HEK293 (cell line): ENCODE measurements around the gene SEMA4B.

Source experiments
- CTCF ChIA-PET: fragments of 350-600 bp; formaldehyde crosslinking; extraction: SDS; loops from one replicate; lab custom pipeline; 2021; ENCODE audit warnings: antibody characterized with exemption; lab: Yijun Ruan, JAX
- POLR2A ChIA-PET: fragments of 300-600 bp; formaldehyde crosslinking; extraction: SDS; loops from one replicate; lab custom pipeline; 2020; ENCODE audit warnings: antibody characterized with exemption, inconsistent platforms; lab: Yijun Ruan, JAX
- H3K27ac ChIP-seq: fragments of 200-500 bp; sonication (Bioruptor generic); 2 replicates; pipeline ENCODE4 v1.5.1; 2014; ENCODE audit warnings: low read depth, low read length, control low read depth, inconsistent platforms; ENCODE audit errors: extremely low read depth
- H3K36me3 ChIP-seq, 2 experiments: fragments of 200-500 bp in 1 of 2; sonication (Bioruptor generic) in 1 of 2; 1 replicate in 1 of 2; 2 replicates in 1 of 2; pipeline ENCODE4 v1.5.1; 2014 to 2017; ENCODE audit warnings: inconsistent platforms in 2 of 2, low read length in 2 of 2; ENCODE audit not compliant: control insufficient read depth in 2 of 2, insufficient read depth in 1 of 2
- H3K4me1 ChIP-seq: fragments of 200-500 bp; sonication (Bioruptor generic); 2 replicates; pipeline ENCODE4 v1.5.1; 2014; ENCODE audit warnings: mild to moderate bottlenecking, low read length, inconsistent platforms; ENCODE audit not compliant: control insufficient read depth, insufficient read depth
- H3K4me3 ChIP-seq: 2 replicates; pipeline ENCODE4 v1.5.1; 2011; ENCODE audit warnings: low read depth, mild to moderate bottlenecking, control low read depth, low read length, moderate library complexity
- H3K9me3 ChIP-seq: fragments of 200-500 bp; sonication (Bioruptor generic); 2 replicates; pipeline ENCODE4 v1.5.1; 2014; ENCODE audit warnings: low read depth, low read length, inconsistent platforms; ENCODE audit not compliant: control insufficient read depth, insufficient read depth
- GLIS2 ChIP-seq: fragments of 450-650 bp; formaldehyde crosslinking; IDR thresholded peaks from 2 replicates; pipeline ENCODE4 v1.5.1; 2016; ENCODE audit warnings: missing biosample characterization, missing genetic modification characterization
- HOXC10 ChIP-seq: sonication (generic); formaldehyde crosslinking; IDR thresholded peaks from 2 replicates; pipeline ENCODE4 v1.8.1; 2023; ENCODE audit warnings: mild to moderate bottlenecking, missing genetic modification reagents
- SP7 ChIP-seq: fragments of 450-650 bp; formaldehyde crosslinking; IDR thresholded peaks from 2 replicates; pipeline ENCODE4 v1.5.1; 2016; ENCODE audit warnings: missing biosample characterization, missing genetic modification characterization
- TRIM28 ChIP-seq: IDR thresholded peaks from 2 replicates; pipeline ENCODE4 v1.6.1; 2011; ENCODE audit warnings: low read length, control low read depth, borderline replicate concordance
- ZBTB17 ChIP-seq: fragments of 450-650 bp; formaldehyde crosslinking; IDR thresholded peaks from 2 replicates; pipeline ENCODE4 v1.5.1; 2016; ENCODE audit warnings: missing biosample characterization, missing genetic modification characterization
- ZNF202 ChIP-seq: fragments of 450-650 bp; formaldehyde crosslinking; IDR thresholded peaks from 2 replicates; pipeline ENCODE4 v1.5.1; 2016; ENCODE audit warnings: missing biosample characterization, missing genetic modification characterization, borderline replicate concordance
- ZNF514 ChIP-seq: fragments of 450-650 bp; formaldehyde crosslinking; IDR thresholded peaks from 2 replicates; pipeline ENCODE4 v1.5.1; 2016; ENCODE audit warnings: missing biosample characterization, missing genetic modification characterization
- ZNF585B ChIP-seq: fragments of 450-650 bp; formaldehyde crosslinking; IDR thresholded peaks from 2 replicates; pipeline ENCODE4 v1.5.1; 2016; ENCODE audit warnings: missing biosample characterization, missing genetic modification characterization
- ZNF624 ChIP-seq: fragments of 450-650 bp; formaldehyde crosslinking; IDR thresholded peaks from 2 replicates; pipeline ENCODE4 v1.5.1; 2017; ENCODE audit warnings: missing biosample characterization, missing genetic modification characterization
- ZNF747 ChIP-seq: fragments of 450-650 bp; formaldehyde crosslinking; IDR thresholded peaks from 2 replicates; pipeline ENCODE4 v1.5.1; 2016; ENCODE audit warnings: missing biosample characterization, missing genetic modification characterization
- ZNF777 ChIP-seq: fragments of 450-650 bp; formaldehyde crosslinking; IDR thresholded peaks from 2 replicates; pipeline ENCODE4 v1.5.1; 2017; ENCODE audit warnings: missing biosample characterization, missing genetic modification characterization, borderline replicate concordance
- TF ChIP-seq, protein P1 (sequence below): fragments of 450-650 bp; IDR thresholded peaks from 2 replicates; pipeline ENCODE4 v1.5.1; 2018; ENCODE audit warnings: missing biosample characterization, mild to moderate bottlenecking, missing genetic modification characterization
- TF ChIP-seq, protein P2 (sequence below): fragments of 450-650 bp; IDR thresholded peaks from 2 replicates; pipeline ENCODE4 v1.5.1; 2018; ENCODE audit warnings: missing biosample characterization, missing genetic modification characterization
- TF ChIP-seq, protein P3 (sequence below): fragments of 450-650 bp; formaldehyde crosslinking; IDR thresholded peaks from 2 replicates; pipeline ENCODE4 v1.5.1; 2016; ENCODE audit warnings: missing biosample characterization, missing genetic modification characterization
- TF ChIP-seq, protein P4 (sequence below): fragments of 450-650 bp; formaldehyde crosslinking; IDR thresholded peaks from 2 replicates; pipeline ENCODE4 v1.5.1; 2016; ENCODE audit warnings: missing biosample characterization, missing genetic modification characterization, low read depth
- TF ChIP-seq, protein P5 (sequence below): fragments of 450-650 bp; formaldehyde crosslinking; IDR thresholded peaks from 2 replicates; pipeline ENCODE4 v1.5.1; 2016; ENCODE audit warnings: missing biosample characterization, missing genetic modification characterization
- TF ChIP-seq, protein P6 (sequence below): fragments of 450-650 bp; formaldehyde crosslinking; optimal IDR thresholded peaks from 2 replicates; pipeline ENCODE3; 2016; ENCODE audit warnings: missing biosample characterization, mild to moderate bottlenecking, missing genetic modification characterization

Gene SEMA4B

DNA sequence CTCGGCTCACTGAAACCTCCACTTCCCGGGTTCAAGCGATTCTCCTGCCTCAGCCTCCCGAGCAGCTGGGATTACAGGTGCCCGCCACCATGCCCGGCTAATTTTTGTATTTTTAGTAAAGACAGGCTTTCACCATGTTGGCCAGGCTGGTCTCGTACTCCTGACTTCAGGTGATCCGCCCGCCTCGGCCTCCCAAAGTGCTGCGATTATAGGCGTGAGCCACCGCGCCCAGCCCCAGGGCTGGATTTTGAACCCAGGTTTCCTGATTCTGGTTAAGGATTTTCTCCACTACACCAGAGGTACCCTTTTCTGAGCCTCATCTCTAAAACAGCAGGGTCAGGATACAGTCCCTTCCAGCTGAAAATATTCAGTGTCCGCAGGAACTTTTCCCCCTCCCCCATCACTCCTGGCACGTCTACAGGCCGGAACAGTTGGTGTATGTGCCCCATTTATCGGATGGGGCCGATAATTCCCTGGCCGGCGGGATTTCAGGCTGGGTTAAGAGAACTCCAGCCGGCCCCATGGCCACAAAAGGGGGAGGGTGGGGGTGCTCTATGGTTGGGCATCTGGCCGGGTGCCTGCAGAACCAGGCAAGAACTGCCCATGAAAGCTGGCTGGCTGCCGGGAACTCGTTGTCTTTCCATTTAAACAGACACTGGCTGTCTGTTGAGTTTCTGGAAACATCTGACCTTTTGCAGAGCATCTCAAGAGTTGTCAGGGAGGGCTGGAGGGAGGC is 26.8 kb upstream of the SEMA4B start:
- H3K4me3 ChIP-seq, result no peak overlapping the region
- no peak overlapping the region for H3K27ac ChIP-seq
- POLR2A ChIA-PET, result interaction anchor here (1.0 kb wide), 1 partner anchor 91 kb away, joined by 4 read pairs; the partner anchor contains the start of gene NGRN
- H3K9me3 ChIP-seq, result no peaks in the 10 kb centered on the region
- no peaks in the 10 kb centered on the region for H3K36me3 ChIP-seq
- TF ChIP-seq GLIS2, result no peak
- no peak for TF ChIP-seq ZNF202 (tag by site-specific recombination)
- TF ChIP-seq ZNF624 (tag by site-specific recombination), result no peak
- TF ChIP-seq HOXC10 (CRISPR knock-in tag), result no peak
- TF ChIP-seq ZNF747 (tag by site-specific recombination), result no peak
- TF ChIP-seq, protein P1, sequence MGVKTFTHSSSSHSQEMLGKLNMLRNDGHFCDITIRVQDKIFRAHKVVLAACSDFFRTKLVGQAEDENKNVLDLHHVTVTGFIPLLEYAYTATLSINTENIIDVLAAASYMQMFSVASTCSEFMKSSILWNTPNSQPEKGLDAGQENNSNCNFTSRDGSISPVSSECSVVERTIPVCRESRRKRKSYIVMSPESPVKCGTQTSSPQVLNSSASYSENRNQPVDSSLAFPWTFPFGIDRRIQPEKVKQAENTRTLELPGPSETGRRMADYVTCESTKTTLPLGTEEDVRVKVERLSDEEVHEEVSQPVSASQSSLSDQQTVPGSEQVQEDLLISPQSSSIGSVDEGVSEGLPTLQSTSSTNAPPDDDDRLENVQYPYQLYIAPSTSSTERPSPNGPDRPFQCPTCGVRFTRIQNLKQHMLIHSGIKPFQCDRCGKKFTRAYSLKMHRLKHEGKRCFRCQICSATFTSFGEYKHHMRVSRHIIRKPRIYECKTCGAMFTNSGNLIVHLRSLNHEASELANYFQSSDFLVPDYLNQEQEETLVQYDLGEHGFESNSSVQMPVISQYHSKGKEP (tag by site-specific recombination), result no peak
- no peak for TF ChIP-seq ZNF514 (tag by site-specific recombination)
- TF ChIP-seq, protein P2, sequence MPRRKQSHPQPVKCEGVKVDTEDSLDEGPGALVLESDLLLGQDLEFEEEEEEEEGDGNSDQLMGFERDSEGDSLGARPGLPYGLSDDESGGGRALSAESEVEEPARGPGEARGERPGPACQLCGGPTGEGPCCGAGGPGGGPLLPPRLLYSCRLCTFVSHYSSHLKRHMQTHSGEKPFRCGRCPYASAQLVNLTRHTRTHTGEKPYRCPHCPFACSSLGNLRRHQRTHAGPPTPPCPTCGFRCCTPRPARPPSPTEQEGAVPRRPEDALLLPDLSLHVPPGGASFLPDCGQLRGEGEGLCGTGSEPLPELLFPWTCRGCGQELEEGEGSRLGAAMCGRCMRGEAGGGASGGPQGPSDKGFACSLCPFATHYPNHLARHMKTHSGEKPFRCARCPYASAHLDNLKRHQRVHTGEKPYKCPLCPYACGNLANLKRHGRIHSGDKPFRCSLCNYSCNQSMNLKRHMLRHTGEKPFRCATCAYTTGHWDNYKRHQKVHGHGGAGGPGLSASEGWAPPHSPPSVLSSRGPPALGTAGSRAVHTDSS (tag by site-specific recombination), result no peak
- no peak for TF ChIP-seq ZNF777 (tag by site-specific recombination)
- no peak for TF ChIP-seq TRIM28
- TF ChIP-seq, protein P3, sequence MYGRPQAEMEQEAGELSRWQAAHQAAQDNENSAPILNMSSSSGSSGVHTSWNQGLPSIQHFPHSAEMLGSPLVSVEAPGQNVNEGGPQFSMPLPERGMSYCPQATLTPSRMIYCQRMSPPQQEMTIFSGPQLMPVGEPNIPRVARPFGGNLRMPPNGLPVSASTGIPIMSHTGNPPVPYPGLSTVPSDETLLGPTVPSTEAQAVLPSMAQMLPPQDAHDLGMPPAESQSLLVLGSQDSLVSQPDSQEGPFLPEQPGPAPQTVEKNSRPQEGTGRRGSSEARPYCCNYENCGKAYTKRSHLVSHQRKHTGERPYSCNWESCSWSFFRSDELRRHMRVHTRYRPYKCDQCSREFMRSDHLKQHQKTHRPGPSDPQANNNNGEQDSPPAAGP (tag by site-specific recombination), result no peak
- TF ChIP-seq SP7 (tag by site-specific recombination), result no peak
- no peak for TF ChIP-seq ZBTB17 (tag by site-specific recombination)
- TF ChIP-seq, protein P4, sequence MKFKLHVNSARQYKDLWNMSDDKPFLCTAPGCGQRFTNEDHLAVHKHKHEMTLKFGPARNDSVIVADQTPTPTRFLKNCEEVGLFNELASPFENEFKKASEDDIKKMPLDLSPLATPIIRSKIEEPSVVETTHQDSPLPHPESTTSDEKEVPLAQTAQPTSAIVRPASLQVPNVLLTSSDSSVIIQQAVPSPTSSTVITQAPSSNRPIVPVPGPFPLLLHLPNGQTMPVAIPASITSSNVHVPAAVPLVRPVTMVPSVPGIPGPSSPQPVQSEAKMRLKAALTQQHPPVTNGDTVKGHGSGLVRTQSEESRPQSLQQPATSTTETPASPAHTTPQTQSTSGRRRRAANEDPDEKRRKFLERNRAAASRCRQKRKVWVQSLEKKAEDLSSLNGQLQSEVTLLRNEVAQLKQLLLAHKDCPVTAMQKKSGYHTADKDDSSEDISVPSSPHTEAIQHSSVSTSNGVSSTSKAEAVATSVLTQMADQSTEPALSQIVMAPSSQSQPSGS (tag by site-specific recombination), result no peak
- TF ChIP-seq, protein P5, sequence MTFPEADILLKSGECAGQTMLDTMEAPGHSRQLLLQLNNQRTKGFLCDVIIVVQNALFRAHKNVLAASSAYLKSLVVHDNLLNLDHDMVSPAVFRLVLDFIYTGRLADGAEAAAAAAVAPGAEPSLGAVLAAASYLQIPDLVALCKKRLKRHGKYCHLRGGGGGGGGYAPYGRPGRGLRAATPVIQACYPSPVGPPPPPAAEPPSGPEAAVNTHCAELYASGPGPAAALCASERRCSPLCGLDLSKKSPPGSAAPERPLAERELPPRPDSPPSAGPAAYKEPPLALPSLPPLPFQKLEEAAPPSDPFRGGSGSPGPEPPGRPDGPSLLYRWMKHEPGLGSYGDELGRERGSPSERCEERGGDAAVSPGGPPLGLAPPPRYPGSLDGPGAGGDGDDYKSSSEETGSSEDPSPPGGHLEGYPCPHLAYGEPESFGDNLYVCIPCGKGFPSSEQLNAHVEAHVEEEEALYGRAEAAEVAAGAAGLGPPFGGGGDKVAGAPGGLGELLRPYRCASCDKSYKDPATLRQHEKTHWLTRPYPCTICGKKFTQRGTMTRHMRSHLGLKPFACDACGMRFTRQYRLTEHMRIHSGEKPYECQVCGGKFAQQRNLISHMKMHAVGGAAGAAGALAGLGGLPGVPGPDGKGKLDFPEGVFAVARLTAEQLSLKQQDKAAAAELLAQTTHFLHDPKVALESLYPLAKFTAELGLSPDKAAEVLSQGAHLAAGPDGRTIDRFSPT, result no peak
- no peak for TF ChIP-seq ZNF585B
- TF ChIP-seq, protein P6, sequence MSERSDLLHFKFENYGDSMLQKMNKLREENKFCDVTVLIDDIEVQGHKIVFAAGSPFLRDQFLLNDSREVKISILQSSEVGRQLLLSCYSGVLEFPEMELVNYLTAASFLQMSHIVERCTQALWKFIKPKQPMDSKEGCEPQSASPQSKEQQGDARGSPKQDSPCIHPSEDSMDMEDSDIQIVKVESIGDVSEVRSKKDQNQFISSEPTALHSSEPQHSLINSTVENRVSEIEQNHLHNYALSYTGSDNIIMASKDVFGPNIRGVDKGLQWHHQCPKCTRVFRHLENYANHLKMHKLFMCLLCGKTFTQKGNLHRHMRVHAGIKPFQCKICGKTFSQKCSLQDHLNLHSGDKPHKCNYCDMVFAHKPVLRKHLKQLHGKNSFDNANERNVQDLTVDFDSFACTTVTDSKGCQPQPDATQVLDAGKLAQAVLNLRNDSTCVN (tag by site-specific recombination), result no peak
- TF ChIP-seq, all 188 proteins: peak for 0
- H3K4me1 ChIP-seq, result no peaks in the 10 kb centered on the region
- CTCF ChIA-PET, result interaction anchor here (0.6 kb wide), 1 partner anchor 128 kb away, joined by 3 read pairs; no protein-coding TSS in a partner anchor
